Activated effector memory CD4-positive, alpha-beta T cell treated with anti-CD3 and anti-CD28 coated beads, Interleukin-2, amount 50 U/mL, for 16 hours (primary cell): Measurements from ENCODE around the gene TENT4B.
"Not testable (repeated sequence)": the region's sequence is repeated elsewhere in the genome, so short reads cannot be mapped to it uniquely, and the experiment has no call there.

Experiments used
- DNase-seq: peaks from one replicate; pipeline ENCODE4 v3.0.0-alpha.2; 2020

TENT4B gene

GRCh38 chr16:50238868-50239301 lies 85.8 kb downstream of the TENT4B start:
- DNase-seq, result no peak

- not testable (repeated sequence) for DNase-seq
These were observed 89.9 kb downstream of the TENT4B start for GRCh38 chr16:50243024-50243423.

GRCh38 chr16:50244140-50244503 lies 91.0 kb downstream of the TENT4B start:
- DNase-seq, result no peak

GRCh38 chr16:50244504-50245416 lies 91.7 kb downstream of the TENT4B start:
- DNase-seq, result no peak

- peak; percentile 85 for DNase-seq
These were observed 92.6 kb downstream of the TENT4B start for GRCh38 chr16:50245417-50246298.

GRCh38 chr16:50246299-50247122 lies 93.4 kb downstream of the TENT4B start:
- no peak for DNase-seq

- no peak for DNase-seq
These were observed 94.2 kb downstream of the TENT4B start for GRCh38 chr16:50247123-50247905.

- DNase-seq, result no peak
These were observed 95.0 kb downstream of the TENT4B start for GRCh38 chr16:50247906-50248608.

GRCh38 chr16:50248845-50249244 lies 95.7 kb downstream of the TENT4B start:
- no peak for DNase-seq

- DNase-seq, result no peak
These were observed 98.4 kb downstream of the TENT4B start for GRCh38 chr16:50251375-50252081.

GRCh38 chr16:50252082-50252611 lies 99.0 kb downstream of the TENT4B start:
- DNase-seq, result no peak

GRCh38 chr16:50252874-50253513 lies 99.9 kb downstream of the TENT4B start:
- no peak for DNase-seq

- DNase-seq, result no peak
These were observed 100.4 kb downstream of the TENT4B start for GRCh38 chr16:50253514-50253910.

- DNase-seq, result no peak
These were observed 101.0 kb downstream of the TENT4B start for GRCh38 chr16:50254072-50254471.

GRCh38 chr16:50255538-50255937 lies 102.4 kb downstream of the TENT4B start:
- DNase-seq, result no peak

GRCh38 chr16:50256604-50257003 lies 103.5 kb downstream of the TENT4B start:
- DNase-seq, result no peak

GRCh38 chr16:50257876-50258275 lies 104.8 kb downstream of the TENT4B start:
- no peak for DNase-seq

- no peak for DNase-seq
These were observed 106.5 kb downstream of the TENT4B start for GRCh38 chr16:50259334-50260205.
